HG03060 (cell line): ENCODE results near the gene PELI2.

ENCODE experiments used
- ATAC-seq: cut with Tn5 transposase; IDR thresholded peaks from one replicate; pipeline ENCODE4 v1.9.1; 2021; ENCODE audit warnings: low read depth, moderate number of reproducible peaks; ENCODE audit not compliant: unreplicated experiment

The PELI2 gene

DNA sequence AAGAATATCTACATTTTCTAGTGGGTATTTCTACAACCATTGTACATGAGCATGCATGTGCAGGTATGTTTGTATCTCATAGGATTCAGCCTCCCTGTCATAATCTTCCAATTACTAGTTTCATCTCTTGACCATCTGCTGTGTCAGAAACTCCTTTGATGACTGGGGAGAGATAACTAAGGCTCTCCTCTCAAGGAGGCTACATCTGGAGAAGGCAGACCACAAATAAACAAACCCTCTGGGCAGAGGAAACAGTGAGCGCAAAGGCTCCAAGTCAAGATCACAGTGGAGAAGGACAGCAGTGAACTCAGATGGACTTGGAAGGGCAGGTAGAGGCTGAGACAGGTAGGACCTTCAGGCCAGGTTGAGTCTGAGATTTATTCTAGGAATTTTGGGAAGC is 166.4 kb downstream of the PELI2 start:
- ATAC-seq: no peak

- ATAC-seq: no peak
Observed at GRCh38 chr14:56289155-56289554, 170.9 kb downstream of the PELI2 start.

DNA sequence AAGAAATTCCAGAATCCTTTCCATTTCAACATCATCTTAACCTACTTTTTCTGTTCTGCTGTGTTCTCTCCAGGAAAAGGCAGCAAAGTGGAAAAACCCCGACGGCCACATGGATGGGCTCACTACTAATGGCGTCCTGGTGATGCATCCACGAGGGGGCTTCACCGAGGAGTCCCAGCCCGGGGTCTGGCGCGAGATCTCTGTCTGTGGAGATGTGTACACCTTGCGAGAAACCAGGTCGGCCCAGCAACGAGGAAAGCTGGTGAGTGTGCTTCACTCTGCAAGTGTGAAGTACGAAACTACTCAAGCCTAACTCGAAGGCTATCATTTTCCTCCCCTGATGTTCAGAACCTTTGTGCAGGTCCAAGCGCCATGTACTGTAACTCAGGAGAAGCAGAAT is 172.0 kb downstream of the PELI2 start:
- ATAC-seq: no peak

DNA sequence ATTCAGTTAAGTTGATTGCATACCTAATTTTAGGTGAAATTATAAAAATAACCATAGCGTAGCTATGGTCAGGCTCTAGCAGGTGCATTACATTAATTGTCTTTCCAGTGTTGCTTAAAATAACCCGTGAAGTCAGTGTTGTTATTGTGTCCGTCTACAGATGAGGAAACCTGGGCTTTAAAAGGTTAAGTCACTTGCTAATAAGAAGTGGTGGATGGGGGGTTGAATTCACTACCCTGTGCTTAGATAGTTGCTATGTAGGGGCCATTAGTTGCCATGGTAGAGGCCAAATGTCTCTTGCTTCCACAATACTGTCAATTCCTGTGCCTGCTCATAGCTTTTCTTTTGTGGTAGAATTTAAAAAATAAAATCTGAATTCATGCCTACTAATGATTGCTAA is 174.8 kb downstream of the PELI2 start:
- no peak for ATAC-seq

- no peak for ATAC-seq
Observed at GRCh38 chr14:56293506-56293905, 175.3 kb downstream of the PELI2 start.

DNA sequence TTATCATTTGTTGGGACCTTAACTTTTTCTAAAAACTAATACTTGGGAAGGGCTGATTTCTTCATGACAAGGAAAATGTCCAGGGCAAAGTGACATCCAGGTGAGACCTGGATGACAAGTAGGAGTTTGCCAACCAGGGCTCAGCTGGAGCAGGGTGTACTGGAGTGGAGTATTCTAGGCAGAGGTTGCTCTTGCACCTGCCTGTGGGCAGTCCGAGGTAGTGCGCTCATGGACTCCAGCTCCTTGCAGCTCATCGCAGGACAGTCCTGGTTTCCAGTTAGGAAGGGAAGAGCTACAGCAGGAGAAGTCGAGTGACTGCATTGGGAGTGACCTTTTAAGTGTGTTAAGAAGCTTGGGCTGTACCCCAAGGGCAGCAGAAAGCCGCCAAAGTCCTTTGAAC is 175.9 kb downstream of the PELI2 start:
- ATAC-seq: no peak

- no peak for ATAC-seq
Observed at GRCh38 chr14:56295743-56296142, 177.5 kb downstream of the PELI2 start.

DNA sequence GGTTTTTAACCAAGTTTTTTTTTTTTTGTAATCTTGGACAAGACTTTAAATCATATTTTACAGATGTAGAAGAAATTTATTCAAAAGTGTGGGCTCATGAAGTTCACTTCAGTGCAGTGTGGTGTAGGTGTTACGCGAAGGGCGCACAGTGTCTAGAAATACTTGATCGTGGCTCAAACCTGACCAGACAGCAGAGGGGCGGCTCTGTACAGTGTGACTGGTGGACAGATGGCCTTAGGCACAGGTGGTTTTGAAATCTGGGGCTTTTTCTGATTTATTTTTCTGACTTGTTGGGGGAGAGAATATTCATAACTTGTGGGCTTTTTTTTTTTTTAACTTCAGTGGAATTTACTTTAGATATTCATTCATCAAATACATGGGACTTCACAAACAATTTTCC is 179.2 kb downstream of the PELI2 start:
- no peak for ATAC-seq

DNA sequence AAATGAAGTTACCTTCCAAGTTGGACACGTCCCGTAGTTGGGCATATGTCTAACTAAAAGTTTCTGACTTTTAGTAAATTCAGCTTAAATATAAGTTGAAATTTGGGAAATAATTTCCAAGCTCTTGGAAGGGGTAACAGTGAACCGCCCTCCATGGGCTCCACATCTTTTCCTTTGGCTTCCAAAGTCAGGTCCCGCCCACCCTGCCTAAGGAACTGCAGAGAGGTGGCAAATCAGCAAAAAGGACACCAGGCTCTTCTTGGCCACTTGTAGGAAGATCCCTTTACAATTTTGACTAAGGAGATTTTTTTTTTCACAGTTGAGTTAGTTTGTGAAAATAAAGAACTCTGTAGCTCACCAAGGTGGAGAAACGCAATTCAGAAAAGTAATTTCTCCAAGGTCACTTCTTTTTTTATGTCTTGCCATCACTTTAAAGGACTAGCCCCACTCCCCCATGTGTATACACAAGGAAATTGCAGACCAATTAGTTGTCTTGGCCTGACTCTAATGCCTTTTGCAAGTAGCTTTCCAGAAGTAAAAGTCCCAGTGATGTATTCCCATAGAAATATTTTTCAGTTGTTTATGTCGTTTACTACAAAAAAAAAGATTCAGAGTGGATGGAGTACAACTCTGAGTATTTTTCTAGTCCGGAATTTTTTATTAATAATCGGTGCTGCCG is 181.2 kb downstream of the PELI2 start:
- ATAC-seq: no peak

GRCh38 chr14:56300495-56300894 is 182.3 kb downstream of the PELI2 start:
- no peak for ATAC-seq

GRCh38 chr14:56304456-56304855 is 186.2 kb downstream of the PELI2 start:
- ATAC-seq: no peak

DNA sequence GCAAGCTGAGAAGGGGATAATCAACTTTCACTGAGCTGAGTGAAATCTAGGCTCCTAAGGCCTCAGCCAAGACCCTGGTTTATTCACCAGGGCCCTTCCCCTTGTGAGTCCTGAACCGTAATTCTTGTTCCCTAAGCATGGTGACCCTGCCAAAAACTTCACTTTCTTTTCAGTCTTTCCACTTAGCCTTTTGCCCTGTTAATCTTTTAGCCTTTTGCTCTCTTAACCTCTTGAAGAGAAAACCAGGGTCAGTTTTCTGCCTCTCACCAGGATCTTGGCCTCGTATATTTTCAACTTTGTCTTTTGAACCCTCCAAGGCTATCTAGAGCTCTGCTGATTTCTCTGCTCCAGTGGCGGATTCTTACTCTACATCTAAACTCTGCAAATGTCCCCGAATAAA is 191.0 kb downstream of the PELI2 start:
- no peak for ATAC-seq

- no peak for ATAC-seq
Observed at GRCh38 chr14:56310643-56311042, 192.4 kb downstream of the PELI2 start.

DNA sequence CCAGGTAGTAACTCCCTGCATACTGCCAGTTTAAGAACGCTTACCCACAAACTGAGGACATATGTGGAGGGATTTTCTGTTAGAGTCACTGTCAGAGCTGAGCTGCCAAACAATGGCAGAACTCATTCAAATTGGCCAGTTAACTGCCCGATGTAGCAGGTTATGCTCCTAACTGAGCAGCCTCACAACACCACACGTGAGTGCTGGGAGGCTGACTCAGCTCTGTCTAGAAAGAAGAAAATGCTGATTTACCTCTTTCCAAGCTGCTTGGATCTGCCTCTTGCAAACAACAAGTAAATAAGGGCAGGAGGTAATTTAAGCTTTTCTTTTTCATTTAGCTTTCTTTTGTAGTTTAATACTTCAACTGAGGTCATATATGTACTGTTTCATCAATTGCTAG is 195.6 kb downstream of the PELI2 start:
- no peak for ATAC-seq

DNA sequence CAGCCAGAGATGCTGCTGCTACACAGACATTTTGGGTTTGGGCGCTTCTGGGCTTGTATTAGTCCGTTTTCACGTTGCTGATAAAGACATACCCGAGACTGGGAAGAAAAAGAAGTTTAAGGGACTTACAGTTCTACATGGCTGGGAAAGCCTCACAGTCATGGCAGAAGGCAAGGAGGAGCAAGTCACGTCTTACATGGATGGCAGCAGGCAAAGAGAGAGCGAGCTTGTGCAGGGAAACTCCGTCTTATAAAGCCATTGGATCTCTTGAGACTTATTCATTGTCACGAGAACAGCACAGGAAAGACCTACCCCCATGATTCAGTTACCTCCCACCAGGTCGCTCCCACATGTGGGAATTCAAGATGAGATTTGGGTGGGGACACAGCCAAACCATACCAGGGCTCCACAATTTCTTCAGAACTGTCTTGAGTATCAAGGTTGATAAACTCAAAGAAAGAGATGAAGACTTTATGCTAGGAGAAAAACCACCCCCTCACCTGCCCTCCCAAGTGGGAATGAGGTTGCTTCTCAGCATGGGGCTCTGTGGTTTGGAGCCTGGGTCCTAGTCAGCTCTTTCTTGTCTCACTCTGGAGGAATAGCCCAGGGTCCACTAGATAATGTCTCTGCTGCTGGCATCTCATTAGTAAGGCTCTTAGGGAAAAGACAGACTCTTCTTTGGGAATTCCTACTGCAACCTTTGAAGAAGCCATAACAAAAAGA is 200.3 kb downstream of the PELI2 start:
- ATAC-seq: no peak

- ATAC-seq: no peak
Observed at GRCh38 chr14:56321861-56322260, 203.7 kb downstream of the PELI2 start.

GRCh38 chr14:56322531-56322930 is 204.3 kb downstream of the PELI2 start:
- ATAC-seq: no peak

- no peak for ATAC-seq
Observed at GRCh38 chr14:56324454-56324853, 206.2 kb downstream of the PELI2 start.

DNA sequence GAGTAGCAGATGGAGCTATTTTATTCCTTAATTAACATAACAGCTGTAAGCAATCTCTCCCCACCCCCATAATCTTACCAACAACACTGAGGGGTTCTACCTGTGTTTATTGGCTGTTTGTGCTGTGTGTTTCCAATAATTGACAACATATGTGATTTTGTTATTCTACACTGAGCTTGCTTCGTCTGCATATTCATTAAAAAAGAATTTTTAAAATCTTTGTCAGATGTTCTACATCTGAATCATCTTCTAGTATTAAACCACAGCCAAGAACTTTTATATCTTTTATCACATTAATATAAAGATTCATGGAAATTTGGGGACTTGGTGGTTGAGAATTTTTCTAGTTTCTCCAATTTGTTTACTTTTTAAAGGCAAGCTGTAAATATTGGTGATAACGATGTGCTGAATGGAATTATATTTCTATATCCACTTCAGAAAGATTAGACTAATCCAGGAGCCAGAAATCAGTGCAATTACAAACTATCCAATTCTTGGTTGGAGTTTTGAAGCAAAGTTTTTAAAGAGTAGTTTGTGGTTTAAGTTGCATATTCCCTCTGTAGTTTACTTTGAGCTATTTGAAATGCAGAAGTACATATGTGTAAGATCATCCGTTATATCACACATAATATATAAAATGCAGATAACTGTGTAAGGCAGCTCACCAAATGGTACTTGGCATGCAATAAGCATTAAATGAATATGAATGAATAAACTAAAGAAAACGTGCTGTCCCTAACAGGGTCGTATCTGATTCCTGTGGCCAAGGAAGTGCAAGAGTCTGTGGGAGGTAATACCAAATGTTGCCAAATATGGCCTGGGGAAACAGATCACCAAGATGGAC is 206.9 kb downstream of the PELI2 start:
- ATAC-seq: no peak

GRCh38 chr14:56328021-56328420 is 209.8 kb downstream of the PELI2 start:
- no peak for ATAC-seq

- no peak for ATAC-seq
Observed at GRCh38 chr14:56331592-56332216, 213.5 kb downstream of the PELI2 start.
